HCT116 (cell line): ENCODE data around the gene PRKN. TPM values are rescaled to one million over a fixed set of nuclear protein-coding genes. Genes with fewer than 3 reads are reported as not detected.

ENCODE experiments used
- ATAC-seq: fragments of 200-7000 bp; cut with Tn5 transposase; 2 replicates; pipeline ENCODE4 v1.9.1; 2020; ENCODE audit warnings: mild to moderate bottlenecking, moderate library complexity
- BruUV-seq: library from RNA; stranded (reverse); fragments of 400-500 nt; replicated peaks from 2 replicates; lab custom pipeline; 2021; lab: Mats Ljungman, UMichigan
- CTCF ChIA-PET: fragments of 300-600 bp; sonication (Branson Sonifier 250); formaldehyde crosslinking; loops from one replicate; lab custom pipeline; 2021; ENCODE audit warnings: antibody characterized with exemption; lab: Charles Lee
- POLR2A ChIA-PET: fragments of 300-600, 350-600 bp; sonication (Branson Sonifier 250); formaldehyde crosslinking; loops from one replicate; lab custom pipeline; 2021; ENCODE audit warnings: antibody characterized with exemption; lab: Charles Lee
- RAD21 ChIA-PET, 2 experiments: fragments of 300-600 bp; sonication (Branson Sonifier 250); formaldehyde crosslinking; loops; one replicate each; lab custom pipeline; 2023; ENCODE audit warnings: low total read pairs in 2 of 2; ENCODE audit not compliant: uncharacterized antibody in 2 of 2, unreplicated experiment in 2 of 2, low non-redundant PET in 1 of 2; lab: Charles Lee
- DNase-seq: peaks from one replicate; pipeline ENCODE4 v3.0.0-alpha.2; 2010; ENCODE audit warnings: low read depth, low spot score
- H2AFZ ChIP-seq: fragments of 200-600 bp; shearing (Covaris generic), sonication (generic); 2 replicates; pipeline ENCODE4 v1.6.1; 2017; ENCODE audit warnings: low read depth, mixed run types, mixed read lengths, antibody characterized with exemption, low read length; ENCODE audit not compliant: poor library complexity, severe bottlenecking
- H3K27ac ChIP-seq: 2 replicates; pipeline ENCODE4 v1.5.1; 2012; ENCODE audit warnings: low read depth, low read length
- H3K27me3 ChIP-seq: fragments of 200-600 bp; sonication (generic); 2 replicates; pipeline ENCODE4 v1.6.1; 2016; ENCODE audit warnings: mixed run types, low read length, mixed read lengths; ENCODE audit not compliant: insufficient read depth
- H3K36me3 ChIP-seq, 2 experiments: fragments of 200-500 bp in 1 of 2; fragments of 200-600 bp in 1 of 2; sonication (Bioruptor generic) in 1 of 2; sonication (generic) in 1 of 2; 2 replicates each; pipeline versions ENCODE4 v1.5.1 to v1.6.1; 2014 to 2016; ENCODE audit warnings: low read length in 2 of 2, inconsistent platforms in 1 of 2, mixed read lengths in 1 of 2, mixed run types in 1 of 2; ENCODE audit not compliant: insufficient read depth in 2 of 2, control insufficient read depth in 1 of 2
- H3K4me1 ChIP-seq, 2 experiments: fragments of 200-600 bp in 1 of 2; sonication (generic) in 1 of 2; 2 replicates each; pipeline versions ENCODE4 v1.5.1 to v1.6.1; 2012 to 2017; ENCODE audit warnings: low read length in 2 of 2, inconsistent platforms in 1 of 2, mild to moderate bottlenecking in 1 of 2, mixed read lengths in 1 of 2, mixed run types in 1 of 2, moderate library complexity in 1 of 2; ENCODE audit not compliant: insufficient read depth in 2 of 2, control insufficient read depth in 1 of 2
- H3K4me2 ChIP-seq: fragments of 200-600 bp; sonication (generic); 2 replicates; pipeline ENCODE4 v1.6.1; 2017; ENCODE audit warnings: mixed run types, low read length, mixed read lengths
- H3K4me3 ChIP-seq, 2 experiments: fragments of 200-600 bp in 1 of 2; sonication (generic) in 1 of 2; replicated peaks in 1 of 2; 2 replicates each; pipeline ENCODE4 v1.5.1; 2011 to 2016; ENCODE audit warnings: low read length in 2 of 2, control low read depth in 1 of 2, low read depth in 1 of 2, mild to moderate bottlenecking in 1 of 2, mixed read lengths in 1 of 2, mixed run types in 1 of 2
- H3K79me2 ChIP-seq: fragments of 200-600 bp; sonication (generic); 2 replicates; pipeline ENCODE4 v1.6.1; 2017; ENCODE audit warnings: mild to moderate bottlenecking, mixed run types, low read length, moderate library complexity, mixed read lengths; ENCODE audit not compliant: insufficient read depth
- H3K9ac ChIP-seq: fragments of 200-600 bp; sonication (generic); 2 replicates; pipeline ENCODE4 v1.6.1; 2016; ENCODE audit warnings: low read length, mixed read lengths
- H3K9me2 ChIP-seq: fragments of 200-600 bp; sonication (generic), shearing (Covaris generic); 2 replicates; pipeline ENCODE4 v1.6.1; 2017; ENCODE audit warnings: mixed run types, mild to moderate bottlenecking, moderate library complexity; ENCODE audit not compliant: insufficient read depth
- H3K9me3 ChIP-seq, 2 experiments: fragments of 200-500 bp in 1 of 2; fragments of 200-600 bp in 1 of 2; sonication (Bioruptor generic) in 1 of 2; sonication (generic) in 1 of 2; 2 replicates each; pipeline ENCODE4 v1.6.1; 2014 to 2017; ENCODE audit warnings: low read length in 2 of 2, mixed read lengths in 2 of 2, inconsistent platforms in 1 of 2, low read depth in 1 of 2, mild to moderate bottlenecking in 1 of 2, mixed run types in 1 of 2, moderate library complexity in 1 of 2; ENCODE audit not compliant: control insufficient read depth in 1 of 2, insufficient read depth in 1 of 2
- H4K20me1 ChIP-seq: fragments of 200-600 bp; sonication (generic), shearing (Covaris generic); 2 replicates; pipeline ENCODE4 v1.6.1; 2017; ENCODE audit warnings: mixed run types, mild to moderate bottlenecking, moderate library complexity; ENCODE audit not compliant: insufficient read depth
- EGR1 ChIP-seq: IDR thresholded peaks from 2 replicates; pipeline ENCODE4 v1.6.1; 2012; ENCODE audit warnings: low read depth
- ELF1 ChIP-seq: IDR thresholded peaks from 2 replicates; pipeline ENCODE4 v1.6.1; 2012; ENCODE audit warnings: low read depth, borderline replicate concordance
- EZH2 ChIP-seq: fragments of 200-600 bp; sonication (generic); IDR thresholded peaks from 2 replicates; pipeline ENCODE4 v1.6.1; 2017; ENCODE audit warnings: antibody characterized with exemption, mixed run types
- JUND ChIP-seq: IDR thresholded peaks from 2 replicates; pipeline ENCODE4 v1.6.1; 2012
- POLR2A ChIP-seq: IDR thresholded peaks from 2 replicates; pipeline ENCODE4 v1.7.0; 2011; ENCODE audit warnings: borderline replicate concordance; ENCODE audit not compliant: insufficient read depth, insufficient read length; ENCODE audit errors: extremely low read depth
- RAD21 ChIP-seq: IDR thresholded peaks from 2 replicates; pipeline ENCODE4 v1.6.1; 2012; ENCODE audit warnings: low read depth, mild to moderate bottlenecking
- SP1 ChIP-seq: IDR thresholded peaks from 2 replicates; pipeline ENCODE4 v1.6.1; 2012; ENCODE audit warnings: low read depth
- SRF ChIP-seq: IDR thresholded peaks from 2 replicates; pipeline ENCODE4 v1.6.1; 2012; ENCODE audit warnings: low read depth
- ZFX ChIP-seq: fragments of 450-650 bp; IDR thresholded peaks from 2 replicates; pipeline ENCODE4 v1.6.1; 2017
- ZNF274 ChIP-seq: fragments of 200-500 bp; sonication (Bioruptor generic); IDR thresholded peaks from 2 replicates; pipeline ENCODE4 v1.6.1; 2014; ENCODE audit warnings: mild to moderate bottlenecking, low read depth, low read length, inconsistent platforms
- intact Hi-C: fragments of 100-400 bp; cut with micrococcal nuclease; formaldehyde crosslinking; loops from 2 replicates; pipeline ENCODE4 v1.10.0; 2022
- total RNA-seq: library from RNA; stranded (reverse); gene quantifications from one replicate; pipeline ENCODE4 v1.2.1, GENCODE V29; 2021; ENCODE audit not compliant: unreplicated experiment
- TF ChIP-seq, protein P1 (sequence below): IDR thresholded peaks from 2 replicates; pipeline ENCODE4 v1.6.1; 2011; ENCODE audit warnings: mild to moderate bottlenecking, low read length, moderate library complexity; ENCODE audit not compliant: insufficient replicate concordance; ENCODE audit errors: extremely low read depth
- TF ChIP-seq, protein P2 (sequence below), 3 experiments: fragments of 200-600 bp in 1 of 3; sonication (generic) in 1 of 3; IDR thresholded peaks in 2 of 3; conservative IDR thresholded peaks in 1 of 3; 2 replicates each; pipeline ENCODE4 v1.5.1; 2012 to 2017; ENCODE audit warnings: low read depth in 2 of 3, low read length in 2 of 3, antibody characterized with exemption in 1 of 3, borderline replicate concordance in 1 of 3, control low read depth in 1 of 3, mild to moderate bottlenecking in 1 of 3, mixed read lengths in 1 of 3, mixed run types in 1 of 3, moderate library complexity in 1 of 3; ENCODE audit not compliant: insufficient read depth in 1 of 3

PRKN gene
- total RNA-seq, 1 experiment from 2014 or later = 2.6 TPM

DNA sequence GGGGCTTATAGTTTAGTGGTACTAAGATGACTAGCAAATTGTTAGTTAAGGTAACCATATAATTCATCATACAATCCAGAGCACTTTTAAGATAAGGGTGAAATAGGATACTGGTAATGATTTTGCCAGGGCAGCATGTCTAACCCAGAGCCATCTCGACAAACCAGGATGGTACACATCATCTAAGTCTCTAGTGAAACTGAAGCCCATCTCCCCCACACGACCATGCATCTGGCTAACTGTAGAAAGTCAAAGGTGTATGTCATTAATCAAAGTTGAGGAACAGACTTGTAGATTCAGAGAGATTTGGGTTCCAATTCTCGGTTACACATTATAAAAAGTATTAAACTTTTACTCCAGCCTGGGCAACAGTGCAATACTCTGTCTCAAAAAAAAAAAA lies 78.3 kb downstream of the PRKN start:
- intact Hi-C loops = no loop called here
- H3K36me3 ChIP-seq = no peaks in the 10 kb centered on the region
- H3K4me3 ChIP-seq = no peak overlapping the region
- H3K79me2 ChIP-seq = no peaks in the 10 kb centered on the region
- H3K4me2 ChIP-seq = no peak overlapping the region
- H3K9ac ChIP-seq = no peak overlapping the region
- POLR2A ChIA-PET = no interaction called here
- H3K9me2 ChIP-seq = no peaks in the 10 kb centered on the region
- H4K20me1 ChIP-seq = no peaks in the 10 kb centered on the region; the same call in 1 of the 2 replicates
- no peak overlapping the region for H3K27ac ChIP-seq
- H3K4me1 ChIP-seq = no peaks in the 10 kb centered on the region
- no TSS peak for BruUV-seq
- no peak for TF ChIP-seq ELF1
- TF ChIP-seq EGR1 = no peak
- no peak for TF ChIP-seq POLR2A
- TF ChIP-seq, protein P1, sequence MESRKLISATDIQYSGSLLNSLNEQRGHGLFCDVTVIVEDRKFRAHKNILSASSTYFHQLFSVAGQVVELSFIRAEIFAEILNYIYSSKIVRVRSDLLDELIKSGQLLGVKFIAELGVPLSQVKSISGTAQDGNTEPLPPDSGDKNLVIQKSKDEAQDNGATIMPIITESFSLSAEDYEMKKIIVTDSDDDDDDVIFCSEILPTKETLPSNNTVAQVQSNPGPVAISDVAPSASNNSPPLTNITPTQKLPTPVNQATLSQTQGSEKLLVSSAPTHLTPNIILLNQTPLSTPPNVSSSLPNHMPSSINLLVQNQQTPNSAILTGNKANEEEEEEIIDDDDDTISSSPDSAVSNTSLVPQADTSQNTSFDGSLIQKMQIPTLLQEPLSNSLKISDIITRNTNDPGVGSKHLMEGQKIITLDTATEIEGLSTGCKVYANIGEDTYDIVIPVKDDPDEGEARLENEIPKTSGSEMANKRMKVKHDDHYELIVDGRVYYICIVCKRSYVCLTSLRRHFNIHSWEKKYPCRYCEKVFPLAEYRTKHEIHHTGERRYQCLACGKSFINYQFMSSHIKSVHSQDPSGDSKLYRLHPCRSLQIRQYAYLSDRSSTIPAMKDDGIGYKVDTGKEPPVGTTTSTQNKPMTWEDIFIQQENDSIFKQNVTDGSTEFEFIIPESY = no peak
- TF ChIP-seq, protein P2, sequence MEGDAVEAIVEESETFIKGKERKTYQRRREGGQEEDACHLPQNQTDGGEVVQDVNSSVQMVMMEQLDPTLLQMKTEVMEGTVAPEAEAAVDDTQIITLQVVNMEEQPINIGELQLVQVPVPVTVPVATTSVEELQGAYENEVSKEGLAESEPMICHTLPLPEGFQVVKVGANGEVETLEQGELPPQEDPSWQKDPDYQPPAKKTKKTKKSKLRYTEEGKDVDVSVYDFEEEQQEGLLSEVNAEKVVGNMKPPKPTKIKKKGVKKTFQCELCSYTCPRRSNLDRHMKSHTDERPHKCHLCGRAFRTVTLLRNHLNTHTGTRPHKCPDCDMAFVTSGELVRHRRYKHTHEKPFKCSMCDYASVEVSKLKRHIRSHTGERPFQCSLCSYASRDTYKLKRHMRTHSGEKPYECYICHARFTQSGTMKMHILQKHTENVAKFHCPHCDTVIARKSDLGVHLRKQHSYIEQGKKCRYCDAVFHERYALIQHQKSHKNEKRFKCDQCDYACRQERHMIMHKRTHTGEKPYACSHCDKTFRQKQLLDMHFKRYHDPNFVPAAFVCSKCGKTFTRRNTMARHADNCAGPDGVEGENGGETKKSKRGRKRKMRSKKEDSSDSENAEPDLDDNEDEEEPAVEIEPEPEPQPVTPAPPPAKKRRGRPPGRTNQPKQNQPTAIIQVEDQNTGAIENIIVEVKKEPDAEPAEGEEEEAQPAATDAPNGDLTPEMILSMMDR (IDR thresholded peaks at IDR 0.05 in 2 of 3, conservative IDR thresholded peaks at IDR 0.05 in 1 of 3; ENCODE audit: borderline replicate concordance in 1 of 3, insufficient read depth in 1 of 3, low read depth in 2 of 3, low read length in 2 of 3) = no peak
- no peak for TF ChIP-seq ZNF274
- no peak for TF ChIP-seq RAD21
- TF ChIP-seq ZFX = no peak
- no peak for TF ChIP-seq JUND
- TF ChIP-seq SP1 = no peak
- no peak for TF ChIP-seq SRF
- TF ChIP-seq EZH2 = no peak
- no peak for ATAC-seq
- DNase-seq = no peak
- H3K9me3 ChIP-seq = no peaks in the 10 kb centered on the region
- RAD21 ChIA-PET = no interaction called here
- no peaks in the 10 kb centered on the region for H3K27me3 ChIP-seq
- no peak overlapping the region for H2AFZ ChIP-seq
- CTCF ChIA-PET = no interaction called here
